Stimulated activated CD4-positive, alpha-beta T cell treated with anti-CD3 and anti-CD28 coated beads, Interleukin-4, amount 100 ng/mL, for 4 hours (primary cell): ENCODE measurements around the gene CABCOCO1.

Experiments used
- DNase-seq, 2 experiments: peaks; one replicate each; pipeline ENCODE4 v3.0.0-alpha.2; 2020

Gene CABCOCO1

GRCh38 chr10:61662794-61663259, at the start of gene CABCOCO1:
CABCOCO1 (plus strand) TSS chr10:61662929; CDS start chr10:61662973, 44 bp downstream.
- no peak for DNase-seq

GRCh38 chr10:61613665-61614064, 49.1 kb upstream of the CABCOCO1 start:
- no peak for DNase-seq

GRCh38 chr10:61616611-61617010, 46.1 kb upstream of the CABCOCO1 start:
- no peak for DNase-seq

GRCh38 chr10:61617180-61617579, 45.5 kb upstream of the CABCOCO1 start:
- no peak for DNase-seq

- DNase-seq, result no peak
Measured at GRCh38 chr10:61617586-61617985, 45.1 kb upstream of the CABCOCO1 start.

- no peak for DNase-seq
Measured at GRCh38 chr10:61618388-61618961, 44.3 kb upstream of the CABCOCO1 start.

- DNase-seq, result no peak
Measured at GRCh38 chr10:61620506-61620905, 42.2 kb upstream of the CABCOCO1 start.

- no peak for DNase-seq
Measured at GRCh38 chr10:61621605-61622051, 41.1 kb upstream of the CABCOCO1 start.

- DNase-seq, result no peak
Measured at GRCh38 chr10:61623161-61623560, 39.6 kb upstream of the CABCOCO1 start.

GRCh38 chr10:61626209-61626608, 36.5 kb upstream of the CABCOCO1 start:
- DNase-seq, result no peak

GRCh38 chr10:61627266-61627665, 35.5 kb upstream of the CABCOCO1 start:
- DNase-seq, result no peak

- DNase-seq, result no peak
Measured at GRCh38 chr10:61628151-61628874, 34.4 kb upstream of the CABCOCO1 start.

- DNase-seq, result no peak
Measured at GRCh38 chr10:61628875-61629513, 33.7 kb upstream of the CABCOCO1 start.

- no peak for DNase-seq
Measured at GRCh38 chr10:61629576-61629975, 33.2 kb upstream of the CABCOCO1 start.

- no peak for DNase-seq
Measured at GRCh38 chr10:61632057-61632670, 30.6 kb upstream of the CABCOCO1 start.

- DNase-seq, result no peak
Measured at GRCh38 chr10:61633665-61634064, 29.1 kb upstream of the CABCOCO1 start.

- DNase-seq, result no peak
Measured at GRCh38 chr10:61634746-61635145, 28.0 kb upstream of the CABCOCO1 start.

GRCh38 chr10:61635471-61635870, 27.3 kb upstream of the CABCOCO1 start:
- no peak for DNase-seq

GRCh38 chr10:61635932-61636331, 26.8 kb upstream of the CABCOCO1 start:
- no peak for DNase-seq

- no peak for DNase-seq
Measured at GRCh38 chr10:61639952-61640351, 22.8 kb upstream of the CABCOCO1 start.

- DNase-seq, result no peak
Measured at GRCh38 chr10:61640856-61641255, 21.9 kb upstream of the CABCOCO1 start.

- DNase-seq, result no peak
Measured at GRCh38 chr10:61642150-61642571, 20.6 kb upstream of the CABCOCO1 start.

GRCh38 chr10:61642676-61643075, 20.1 kb upstream of the CABCOCO1 start:
- DNase-seq, result no peak
